ENCODE data around the gene AHCTF1. TPM values are rescaled to one million over a fixed set of nuclear protein-coding genes. Genes with fewer than 3 reads are reported as not detected.

The AHCTF1 gene
- total and polyA plus RNA-seq, 2 of the 8 experiments (the other 6 are each of a cell fraction or from before 2014, with no cell fraction given) = 7.9 to 44.5 TPM

GRCh38 chr1:246836209-246836966, 95.4 kb downstream of the AHCTF1 start:
- H4K5ac ChIP-seq (ENCODE audit: insufficient read length, low read depth, low read length) = no peak overlapping the region
- no peaks in the 10 kb centered on the region for H3K4me1 ChIP-seq (replicated peaks in 1 of 4; ENCODE audit: control insufficient read depth in 3 of 4, insufficient read depth in 4 of 4, low read length in 3 of 4)
- H2BK120ac ChIP-seq (replicated peaks; ENCODE audit: low read depth, low read length) = no peak overlapping the region
- H2BK15ac ChIP-seq (ENCODE audit: low read length) = no peak overlapping the region
- H4K20me1 ChIP-seq (replicated peaks in 1 of 2; ENCODE audit: control insufficient read depth in 1 of 2, insufficient read depth in 2 of 2, low read length in 2 of 2) = peaks cover 0 to 2% of the 10 kb centered on the region in 2 experiments
- H2BK5ac ChIP-seq (ENCODE audit: low read depth, low read length) = no peak overlapping the region
- no peak overlapping the region for H3K18ac ChIP-seq (ENCODE audit: extremely low read depth, low read length)
- H2BK20ac ChIP-seq (ENCODE audit: low read length) = no peak overlapping the region
- peaks cover 3% of the 10 kb centered on the region; the same call in 1 of the 2 replicates for H3K23me2 ChIP-seq (ENCODE audit: low read depth, low read length)
- ChIA-PET CTCF (ENCODE audit: partially characterized antibody) (interaction anchor here (0.8 to 1.3 kb wide), 3 partner anchors 8 to 144 kb away, joined by 3 to 7 read pairs (median 3); no protein-coding TSS in a partner anchor), POLR2A (ENCODE audit: partially characterized antibody) (interaction anchor here (1.0 to 1.8 kb wide), 3 partner anchors 10 to 135 kb away, joined by 3 to 6 read pairs (median 4); no protein-coding TSS in a partner anchor)
- H4K8ac ChIP-seq (ENCODE audit: extremely low read depth, insufficient read depth, low read length) = no peak overlapping the region
- peaks cover 0 to 8% (median 3%) of the 10 kb centered on the region in 4 experiments; a peak in 3 of 8 replicates for H3K36me3 ChIP-seq (ENCODE audit: control insufficient read depth in 2 of 4, insufficient read depth in 4 of 4, low read length in 3 of 4)
- no peak overlapping the region for H2AK5ac ChIP-seq (ENCODE audit: low read depth, low read length)
- no peak overlapping the region for H4K91ac ChIP-seq (replicated peaks; ENCODE audit: insufficient read length, low read length)
- H3K56ac ChIP-seq (replicated peaks; ENCODE audit: insufficient read length, low read depth, low read length) = no peak overlapping the region
- no peaks in the 10 kb centered on the region for H3K9me3 ChIP-seq (ENCODE audit: insufficient read depth in 2 of 2, low read depth in 1 of 2, low read length in 1 of 2)
- no peak overlapping the region for H3K4me3 ChIP-seq (ENCODE audit: extremely low read depth in 1 of 4, insufficient read depth in 2 of 4, low read depth in 3 of 4, low read length in 4 of 4)
- H3K79me1 ChIP-seq (ENCODE audit: low read depth, low read length) = no peaks in the 10 kb centered on the region
- H3K27me3 ChIP-seq (replicated peaks in 1 of 4; ENCODE audit: control insufficient read depth in 3 of 4, extremely low read depth in 1 of 4, insufficient read depth in 3 of 4, low read length in 3 of 4) = no peaks in the 10 kb centered on the region
- DNase-seq (ENCODE audit: low read depth in 1 of 2, low spot score in 2 of 2) (no peak), FAIRE-seq (no peak)
- no peak overlapping the region for H3K4me2 ChIP-seq (ENCODE audit: insufficient read depth in 1 of 2, low read depth in 2 of 2, low read length in 2 of 2)
- TF ChIP-seq SIN3A (conservative IDR thresholded peaks at IDR 0.05 in 1 of 2, IDR thresholded peaks at IDR 0.05 in 1 of 2; ENCODE audit: low read depth in 1 of 2, low read length in 2 of 2) = no peak
- no peak overlapping the region for H3K27ac ChIP-seq (ENCODE audit: low read depth, low read length)
- no peak overlapping the region for H3K23ac ChIP-seq (ENCODE audit: insufficient read length)
- 87% methylated on average over 6 of the region's 6 CpGs; no CpG with 5 or more reads in 1 of the 2 experiments for WGBS, 2 experiments (ENCODE audit: extremely low coverage in 1 of 2, insufficient coverage in 1 of 2, insufficient read length in 1 of 2, insufficient replicate concordance in 2 of 2, low coverage in 1 of 2, low lambda C conversion rate in 2 of 2, missing lambda C conversion rate in 1 of 2)
- H3K9ac ChIP-seq (replicated peaks in 1 of 4; ENCODE audit: extremely low read depth in 1 of 4, low read depth in 3 of 4, low read length in 3 of 4) = no peak overlapping the region
- H3K4ac ChIP-seq (replicated peaks; ENCODE audit: insufficient read length, low read depth, low read length) = no peak overlapping the region
- no peak overlapping the region for H2AFZ ChIP-seq (ENCODE audit: low read length)
- no peak overlapping the region for H3K14ac ChIP-seq (ENCODE audit: insufficient read length)
- no peak overlapping the region for H2BK12ac ChIP-seq (ENCODE audit: low read depth, low read length)
- H3K79me2 ChIP-seq (ENCODE audit: control insufficient read depth in 1 of 2, insufficient read depth in 2 of 2, low read length in 2 of 2) = no peaks in the 10 kb centered on the region
